Mucosa of descending colon (tissue), 3 donors: ENCODE data around the gene EFNB2. TPM values are rescaled to one million over a fixed set of nuclear protein-coding genes. Genes with fewer than 3 reads are reported as not detected.

Source experiments
- ATAC-seq: fragments of 200-7000 bp; cut with Tn5 transposase; one replicate; pipeline ENCODE4 v1.9.1; 2020; ENCODE audit warnings: mild to moderate bottlenecking, moderate library complexity
- DNase-seq, 3 donors: peaks; one replicate each; pipeline ENCODE4 v3.0.0-alpha.2; 2020
- H3K36me3 ChIP-seq: fragments of 200-600 bp; one replicate; pipeline ENCODE4 v1.8.0; 2021; ENCODE audit warnings: low read depth, mild to moderate bottlenecking
- H3K4me1 ChIP-seq: fragments of 200-600 bp; one replicate; pipeline ENCODE4 v1.8.0; 2021; ENCODE audit warnings: low read depth, mild to moderate bottlenecking
- H3K4me3 ChIP-seq: fragments of 200-600 bp; one replicate; pipeline ENCODE4 v1.8.0; 2021; ENCODE audit warnings: mild to moderate bottlenecking
- H3K9me3 ChIP-seq: fragments of 200-600 bp; one replicate; pipeline ENCODE4 v1.8.0; 2021; ENCODE audit warnings: mild to moderate bottlenecking
- CTCF ChIP-seq: fragments of 200-600 bp; IDR thresholded peaks from one replicate; pipeline ENCODE4 v1.8.0; 2022; ENCODE audit warnings: antibody characterized with exemption, mild to moderate bottlenecking
- intact Hi-C, 2 donors: fragments of 100-400 bp; cut with DNase I in 1 of 2; cut with micrococcal nuclease in 1 of 2; formaldehyde crosslinking; loops; one replicate each; pipeline versions ENCODE4 v1.11.0 to v1.11.1; 2022; cut with DNase I, micrococcal nuclease
- total RNA-seq, 3 donors: library from RNA; stranded (reverse); fragmentation: NEBNext Ultra II Directional in 2 of 3; extraction: Animal tissue kit (Norgen Biotek cat#: 25700) in 2 of 3; gene quantifications; one replicate each; pipeline versions ENCODE4 v1.2.1 to v1.2.4, GENCODE V29; 2021 to 2023
- donor health status: DM: no; HTN: no; CAD: no; lungs with moderate emphysema.
- donor health status: DM: no; HTN: no; CAD: no.
- donor health status: DM: no; HTN: yes; CAD: no.

Gene EFNB2
- total RNA-seq, 3 donors from 2014 or later, result 48.8 to 92.6 (median 82.3) TPM

- Histone ChIP-seq H3K4me1 (peaks cover 18% of the 10 kb centered on the region), H3K36me3 (no peaks in the 10 kb centered on the region), H3K4me3 (no peak overlapping the region), H3K9me3 (no peaks in the 10 kb centered on the region)
- TF ChIP-seq CTCF, result no peak
- peak; percentile 5 for ATAC-seq
- peak; percentile 71 to 82 (median 78) for DNase-seq
- intact Hi-C loops, result no loop called here
Measured at GRCh38 chr13:106570299-106570852, 34.9 kb upstream of the EFNB2 start.

GRCh38 chr13:106569233-106570095, 34.0 kb upstream of the EFNB2 start:
- Histone ChIP-seq H3K4me1 (peaks cover 27% of the 10 kb centered on the region), H3K9me3 (no peaks in the 10 kb centered on the region), H3K36me3 (no peaks in the 10 kb centered on the region), H3K4me3 (no peak overlapping the region)
- ATAC-seq (no peak), DNase-seq (no peak)
- TF ChIP-seq CTCF, result no peak
- intact Hi-C loops, result no loop called here

- Histone ChIP-seq H3K36me3 (no peaks in the 10 kb centered on the region), H3K9me3 (no peaks in the 10 kb centered on the region), H3K4me1 (peaks cover 35% of the 10 kb centered on the region), H3K4me3 (no peak overlapping the region)
- intact Hi-C loops, result no loop called here
- DNase-seq (no peak), ATAC-seq (peak; percentile 1)
- no peak for TF ChIP-seq CTCF
Measured at GRCh38 chr13:106568299-106569003, 33.0 kb upstream of the EFNB2 start.

- no peak for TF ChIP-seq CTCF
- peaks cover 43% of the 10 kb centered on the region for H3K4me1 ChIP-seq
- peak within 1 kb of the TSS; percentile 76 for H3K4me3 ChIP-seq
- intact Hi-C loops, result no loop called here
- no peaks in the 10 kb centered on the region for H3K9me3 ChIP-seq
- peak; percentile 95 to 99 (median 97) for DNase-seq
- peak; percentile 95 for ATAC-seq
- H3K36me3 ChIP-seq, result no peaks in the 10 kb centered on the region
Measured at GRCh38 chr13:106567474-106568298, 32.2 kb upstream of the EFNB2 start, which contains the start of gene ARGLU1. Gene ARGLU1 (minus strand): TSS chr13:106568137. CDS start chr13:106567919, 218 bp downstream.
